ENCODE data around the gene NOS1AP.

Gene NOS1AP

DNA sequence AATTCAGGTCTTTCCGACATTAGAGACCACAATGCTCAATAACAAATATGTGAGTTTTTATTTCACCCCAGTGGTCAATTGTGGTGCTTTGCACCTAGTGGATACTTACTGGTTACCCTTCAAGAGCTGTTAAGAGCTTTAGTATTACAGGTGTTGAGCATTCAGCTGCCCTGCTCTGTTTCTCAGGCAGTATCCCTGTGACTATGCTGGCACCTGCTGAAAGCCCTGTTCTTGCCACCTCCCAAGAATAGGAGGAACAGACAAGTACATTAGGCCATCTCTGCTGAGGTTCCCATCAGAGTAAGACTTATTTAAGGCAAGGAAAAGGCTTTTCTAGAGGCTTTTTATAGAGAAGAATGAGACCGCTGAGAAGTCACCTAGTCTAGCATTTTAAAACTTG, 60.8 kb downstream of the NOS1AP start:
- no peak for TF ChIP-seq ZFX (IDR thresholded peaks at IDR 0.05)
- TF ChIP-seq, protein P1, sequence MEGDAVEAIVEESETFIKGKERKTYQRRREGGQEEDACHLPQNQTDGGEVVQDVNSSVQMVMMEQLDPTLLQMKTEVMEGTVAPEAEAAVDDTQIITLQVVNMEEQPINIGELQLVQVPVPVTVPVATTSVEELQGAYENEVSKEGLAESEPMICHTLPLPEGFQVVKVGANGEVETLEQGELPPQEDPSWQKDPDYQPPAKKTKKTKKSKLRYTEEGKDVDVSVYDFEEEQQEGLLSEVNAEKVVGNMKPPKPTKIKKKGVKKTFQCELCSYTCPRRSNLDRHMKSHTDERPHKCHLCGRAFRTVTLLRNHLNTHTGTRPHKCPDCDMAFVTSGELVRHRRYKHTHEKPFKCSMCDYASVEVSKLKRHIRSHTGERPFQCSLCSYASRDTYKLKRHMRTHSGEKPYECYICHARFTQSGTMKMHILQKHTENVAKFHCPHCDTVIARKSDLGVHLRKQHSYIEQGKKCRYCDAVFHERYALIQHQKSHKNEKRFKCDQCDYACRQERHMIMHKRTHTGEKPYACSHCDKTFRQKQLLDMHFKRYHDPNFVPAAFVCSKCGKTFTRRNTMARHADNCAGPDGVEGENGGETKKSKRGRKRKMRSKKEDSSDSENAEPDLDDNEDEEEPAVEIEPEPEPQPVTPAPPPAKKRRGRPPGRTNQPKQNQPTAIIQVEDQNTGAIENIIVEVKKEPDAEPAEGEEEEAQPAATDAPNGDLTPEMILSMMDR (conservative IDR thresholded peaks at IDR 0.05), result no peak
- no peak overlapping the region for H3K27ac ChIP-seq

DNA sequence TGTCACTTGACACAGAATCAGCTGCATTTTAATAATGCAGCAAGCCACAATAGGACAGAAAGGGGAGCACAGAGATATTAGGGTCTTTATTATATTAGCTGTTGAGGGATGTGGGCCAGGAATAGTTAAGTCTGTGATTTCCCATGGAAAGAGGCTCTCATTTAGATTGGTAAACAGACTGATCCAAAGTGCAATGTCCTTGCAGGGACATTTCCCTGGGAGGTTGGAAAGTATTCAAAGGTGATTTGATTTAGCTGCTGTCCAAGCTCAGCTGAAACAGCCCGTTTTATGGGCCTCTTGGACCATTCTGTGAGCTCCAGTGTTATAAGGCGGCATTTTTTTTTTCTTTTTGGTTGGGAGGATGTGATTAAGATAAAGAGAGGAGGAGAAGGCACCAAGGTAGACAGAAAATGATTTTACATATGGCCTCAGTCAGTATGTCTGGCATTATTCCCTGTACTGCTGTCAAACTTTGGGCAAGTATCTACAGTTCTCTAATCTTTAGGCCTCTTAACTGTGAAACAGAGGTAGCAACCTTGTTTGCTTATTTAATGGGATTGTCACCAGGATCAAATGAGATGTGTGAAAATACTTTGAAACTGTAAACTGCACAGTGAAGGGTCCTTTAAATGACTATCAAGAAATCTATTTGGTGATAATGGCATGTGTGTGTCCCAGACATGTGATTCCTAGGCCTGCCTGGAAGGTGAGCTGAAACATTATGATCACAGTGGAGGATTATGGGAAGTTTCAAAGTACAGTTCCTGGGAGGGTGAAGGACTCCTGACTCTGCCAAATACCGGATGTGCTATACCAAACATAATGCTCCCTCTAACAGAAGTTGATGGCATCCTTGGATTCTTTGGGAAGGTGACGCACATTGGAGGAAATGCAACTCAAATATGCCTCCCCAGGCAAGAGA, 62.2 kb downstream of the NOS1AP start:
- no peak overlapping the region for H3K27ac ChIP-seq
- TF ChIP-seq ZFX (IDR thresholded peaks at IDR 0.05), result no peak
- TF ChIP-seq, protein P1 (conservative IDR thresholded peaks at IDR 0.05), result no peak

DNA sequence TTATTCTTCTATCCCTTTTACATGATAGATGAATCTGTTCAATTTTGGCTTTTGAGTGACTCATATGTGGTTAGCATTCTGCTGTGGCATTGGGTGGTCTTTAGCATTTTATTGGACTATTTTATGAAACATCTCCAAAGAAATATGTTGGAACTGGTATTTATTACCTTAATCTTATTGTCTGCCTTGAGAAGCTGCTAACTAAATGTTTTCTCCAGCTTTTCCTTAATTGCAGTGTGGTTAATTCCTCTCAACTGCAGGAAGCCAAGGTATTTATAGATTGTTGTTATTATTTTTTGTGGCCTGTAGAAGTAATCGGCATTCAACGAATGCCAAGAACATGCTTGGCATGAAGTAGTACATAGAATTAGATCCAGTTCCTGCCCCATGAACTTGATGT, 64.1 kb downstream of the NOS1AP start:
- no peak for TF ChIP-seq ZFX (IDR thresholded peaks at IDR 0.05)
- TF ChIP-seq, protein P1 (conservative IDR thresholded peaks at IDR 0.05), result no peak
- H3K27ac ChIP-seq, result no peak overlapping the region

DNA sequence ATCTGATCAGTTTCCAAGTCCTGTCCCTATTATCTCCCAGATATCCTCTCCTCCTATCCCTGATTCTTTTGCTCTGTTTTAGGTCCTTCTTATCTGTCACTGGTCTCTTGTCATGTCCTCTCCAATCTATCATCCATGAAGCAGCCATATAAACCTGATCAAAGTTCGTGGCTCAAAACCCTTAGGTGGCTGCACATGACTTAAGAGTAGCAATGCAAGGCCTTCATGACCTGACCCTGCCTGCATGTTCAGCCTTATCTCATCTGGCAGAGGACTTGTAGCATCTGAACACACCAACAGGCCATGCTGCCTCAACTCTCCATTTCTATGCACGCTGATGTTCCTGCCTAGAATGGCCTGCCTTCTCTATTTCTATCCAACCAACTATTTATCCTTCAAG, 65.2 kb downstream of the NOS1AP start:
- H3K27ac ChIP-seq, result no peak overlapping the region
- TF ChIP-seq, protein P1 (conservative IDR thresholded peaks at IDR 0.05), result no peak
- TF ChIP-seq ZFX (IDR thresholded peaks at IDR 0.05), result no peak

DNA sequence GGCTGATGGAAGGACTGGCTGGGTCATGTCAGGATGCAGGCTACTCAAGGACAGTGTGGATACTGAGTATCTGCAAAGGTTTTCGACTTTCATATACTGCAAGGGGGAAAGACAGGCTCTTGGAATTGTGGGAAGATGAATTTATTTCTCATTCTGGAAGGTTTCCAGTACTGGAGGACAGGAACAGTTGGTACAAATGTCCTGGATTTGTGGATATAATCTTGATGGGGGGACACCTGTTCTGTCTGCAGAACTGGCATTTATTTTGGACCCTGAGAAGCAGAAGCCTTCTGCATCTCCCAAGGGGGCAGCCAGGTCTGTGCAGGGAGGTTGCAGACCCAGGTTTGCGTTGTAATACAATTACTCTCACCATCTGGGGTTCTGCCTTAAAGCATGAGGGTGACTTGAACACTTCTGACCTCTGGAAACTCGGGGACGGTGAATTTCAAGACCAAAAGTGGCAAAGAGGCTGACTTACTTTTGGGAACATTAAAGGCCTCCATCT, 65.8 kb downstream of the NOS1AP start:
- no peak for TF ChIP-seq ZFX (IDR thresholded peaks at IDR 0.05)
- TF ChIP-seq, protein P1 (conservative IDR thresholded peaks at IDR 0.05), result no peak
- H3K27ac ChIP-seq, result no peak overlapping the region

DNA sequence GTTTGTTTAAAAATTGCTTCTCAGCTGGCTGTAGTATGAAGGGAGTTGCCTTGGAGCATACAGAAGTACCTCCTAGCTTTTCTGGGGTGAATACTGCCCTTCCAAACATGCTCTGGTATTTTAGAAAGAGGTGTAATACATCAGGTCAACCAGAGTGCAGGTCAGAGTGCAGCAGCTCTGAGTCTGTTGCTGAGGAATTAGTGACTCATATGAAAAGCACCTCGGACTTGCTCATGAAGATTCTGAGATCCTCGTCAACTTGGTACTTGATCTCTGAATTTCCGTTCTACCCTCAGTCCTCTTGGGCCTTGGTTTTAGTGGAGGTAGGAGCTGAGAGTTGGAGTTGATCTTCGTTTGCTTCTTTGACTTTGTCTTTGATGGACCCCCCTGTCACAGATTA, 67.3 kb downstream of the NOS1AP start:
- TF ChIP-seq, protein P1 (conservative IDR thresholded peaks at IDR 0.05), result no peak
- no peak for TF ChIP-seq ZFX (IDR thresholded peaks at IDR 0.05)
- H3K27ac ChIP-seq, result no peak overlapping the region

DNA sequence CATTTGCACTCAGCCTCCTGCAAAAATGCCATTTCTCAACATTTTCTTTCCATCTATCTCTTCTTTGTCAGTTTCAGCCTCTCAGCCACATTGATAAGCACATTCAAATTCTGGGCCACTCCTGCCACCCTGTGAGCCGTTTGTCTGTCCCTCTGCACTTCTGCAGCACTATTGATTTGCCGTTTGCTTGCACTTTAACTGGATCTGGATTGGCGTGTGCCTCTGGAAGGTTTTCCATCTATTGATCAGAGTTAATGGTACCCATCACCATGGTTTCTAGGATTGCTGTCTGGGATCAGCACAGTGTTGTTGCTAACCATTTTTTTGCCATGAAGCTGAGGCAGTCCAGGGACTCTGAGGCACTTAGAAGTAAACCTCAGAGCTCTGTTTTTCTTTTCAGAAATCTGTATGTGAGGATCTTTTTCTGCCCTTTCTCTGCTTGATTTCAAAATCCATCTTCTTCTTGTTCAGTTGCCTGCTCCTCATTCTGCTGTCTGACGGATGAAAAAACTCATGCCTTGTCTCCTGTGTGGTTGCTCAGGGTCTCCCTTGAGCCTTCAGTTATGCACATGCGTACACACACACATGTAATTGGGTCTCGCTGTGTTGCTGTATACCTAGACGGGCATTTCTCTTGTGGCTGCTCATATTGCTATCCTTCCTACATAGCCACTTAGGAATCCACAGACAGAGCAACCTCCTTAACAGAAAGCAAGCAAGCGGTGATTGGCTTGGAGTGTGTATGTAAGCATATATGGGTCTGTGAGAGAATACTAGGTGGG, 67.9 kb downstream of the NOS1AP start:
- H3K27ac ChIP-seq, result no peak overlapping the region

More for the DNA sequence above, 67.9 kb downstream of the NOS1AP start:
- no peak for TF ChIP-seq ZFX (IDR thresholded peaks at IDR 0.05)
- TF ChIP-seq, protein P1 (conservative IDR thresholded peaks at IDR 0.05), result no peak

Measured in C4-2B (cell line).